ENCODE measurements around the gene SLC6A18.

GRCh38 chr5:1202026-1202797, 23.0 kb upstream of the SLC6A18 start:
- no peak for TF ChIP-seq CTCF (IDR thresholded peaks at IDR 0.05)
- no peak for TF ChIP-seq POLR2A (IDR thresholded peaks at IDR 0.05)

Data from gastroesophageal sphincter (tissue), 3 donors.